Gastrocnemius medialis (tissue), 4 donors: ENCODE results near the gene SGPL1.

Experiments used
- CTCF ChIP-seq, 5 experiments: fragments of 450-650 bp in 3 of 5; fragments of 200-600 bp in 2 of 5; sonication (generic) in 2 of 5; IDR thresholded peaks in 4 of 5; conservative IDR thresholded peaks in 1 of 5; 1 replicate in 4 of 5; 2 replicates in 1 of 5; pipeline ENCODE4 v1.5.1; 2016 to 2019; ENCODE audit warnings: antibody characterized with exemption in 5 of 5, mild to moderate bottlenecking in 3 of 5, moderate library complexity in 3 of 5
- POLR2A ChIP-seq, 2 donors: fragments of 450-650 bp; IDR thresholded peaks; one replicate each; pipeline ENCODE4 v1.6.1; 2017; ENCODE audit warnings: antibody characterized with exemption in 2 of 2, mild to moderate bottlenecking in 2 of 2, moderate library complexity in 2 of 2

GRCh38 chr10:70804421-70804808 lies 11.3 kb upstream of the SGPL1 start:
- TF ChIP-seq POLR2A (IDR thresholded peaks at IDR 0.05), result no peak
- no peak for TF ChIP-seq CTCF (IDR thresholded peaks at IDR 0.05 in 4 of 5, conservative IDR thresholded peaks at IDR 0.05 in 1 of 5)
